ENCODE data around the gene TSPY10.
"Not testable (repeated sequence)": the region's sequence is repeated elsewhere in the genome, so short reads cannot be mapped to it uniquely, and the experiment has no call there.

TSPY10 gene

GRCh38 chrY:9527580-9527979 lies at the start of gene TSPY10:
Gene TSPY10, plus strand, starts transcription at chrY:9527880. Its CDS starts 46 bp downstream, at chrY:9527926.
- not testable (repeated sequence) for H3K27ac ChIP-seq

DNA sequence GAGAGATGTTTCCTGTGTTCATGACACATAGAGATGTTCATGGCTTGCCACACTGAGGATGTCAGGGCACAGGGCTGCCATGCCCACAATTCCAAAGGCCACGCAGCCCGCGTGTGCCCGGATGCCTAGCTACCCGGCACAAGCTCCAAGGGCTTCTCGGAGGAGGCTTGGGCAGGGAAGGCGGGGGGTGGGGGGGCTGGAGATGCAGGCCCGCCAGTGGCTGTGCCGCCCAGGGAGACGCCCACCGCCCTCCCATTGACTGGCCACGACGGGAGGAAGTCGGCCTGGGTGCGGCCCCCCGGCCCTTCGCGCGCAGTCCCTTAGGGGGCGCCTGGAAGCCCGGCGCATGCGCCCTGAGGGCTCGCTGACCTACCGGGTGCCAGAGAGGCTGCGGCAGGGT lies 40.7 kb upstream of the TSPY10 start, which contains the start of gene TSPY9:
Gene TSPY9 (plus strand): TSS at position 301 of the 400 bp plus-strand sequence. CDS start 46 bp downstream, at position 347.
- H3K27ac ChIP-seq = not testable (repeated sequence)

- H3K27ac ChIP-seq = not testable (repeated sequence)
Measured at GRCh38 chrY:9504396-9504795, 23.3 kb upstream of the TSPY10 start.

- H3K27ac ChIP-seq = not testable (repeated sequence)
Measured at GRCh38 chrY:9516287-9516686, 11.4 kb upstream of the TSPY10 start.
